SH-SY5Y (cell line): ENCODE data around the gene TMEM53.

Experiments
- GATA2 ChIP-seq: IDR thresholded peaks from 2 replicates; pipeline ENCODE4 v1.6.1; 2011; ENCODE audit warnings: mild to moderate bottlenecking, low read depth, low read length
- GATA3 ChIP-seq: IDR thresholded peaks from 2 replicates; pipeline ENCODE4 v1.6.1; 2011; ENCODE audit warnings: low read depth, mild to moderate bottlenecking, low read length, moderate library complexity

- TF ChIP-seq GATA3 (no peak), GATA2 (no peak)
Measured at GRCh38 chr1:44717156-44717555, 42.9 kb upstream of the TMEM53 start.
